Measurements from ENCODE around the gene NACAD. TPM values are rescaled to one million over a fixed set of nuclear protein-coding genes. Genes with fewer than 3 reads are reported as not detected.

NACAD gene
- total RNA-seq, 2 donors from 2014 or later: 0.78 to 1.6 TPM

GRCh38 chr7:45053941-45054340 is 34.8 kb downstream of the NACAD start:
- TF ChIP-seq CTCF (IDR thresholded peaks at IDR 0.05) (no peak), POLR2A (IDR thresholded peaks at IDR 0.05) (no peak)
- ATAC-seq: no peak
- WGBS, 2 donors: 94 to 100% methylated on average over 5 of the region's 5 CpGs

GRCh38 chr7:45053401-45053800 is 35.4 kb downstream of the NACAD start:
- H3K27ac ChIP-seq: no peak overlapping the region
- intact Hi-C loops (cut with DNase I): no loop called here
- no peak overlapping the region for H3K4me3 ChIP-seq
- WGBS, 2 donors: 74 to 75% methylated on average over 6 of the region's 6 CpGs
- H3K27me3 ChIP-seq: no peaks in the 10 kb centered on the region
- no peak for TF ChIP-seq CTCF (IDR thresholded peaks at IDR 0.05)
- TF ChIP-seq POLR2A (IDR thresholded peaks at IDR 0.05): no peak
- DNase-seq (no peak), ATAC-seq (no peak)
- no peaks in the 10 kb centered on the region for H3K9me3 ChIP-seq
- no peaks in the 10 kb centered on the region for H3K4me1 ChIP-seq
- H3K36me3 ChIP-seq (replicated peaks in 1 of 2; ENCODE audit: insufficient read depth in 1 of 2, low read depth in 2 of 2): no peaks in the 10 kb centered on the region

More at GRCh38 chr7:45053941-45054340, 34.8 kb downstream of the NACAD start:
- Histone ChIP-seq H3K9me3 (no peaks in the 10 kb centered on the region), H3K27ac (no peak overlapping the region), H3K4me3 (no peak overlapping the region), H3K4me1 (no peaks in the 10 kb centered on the region), H3K27me3 (no peaks in the 10 kb centered on the region), H3K36me3 (replicated peaks in 1 of 2; ENCODE audit: insufficient read depth in 1 of 2, low read depth in 2 of 2) (no peaks in the 10 kb centered on the region)
- DNase-seq: no peak
- intact Hi-C loops (cut with DNase I): no loop called here

- no peaks in the 10 kb centered on the region for H3K9me3 ChIP-seq
- H3K36me3 ChIP-seq (replicated peaks in 1 of 2; ENCODE audit: insufficient read depth in 1 of 2, low read depth in 2 of 2): no peaks in the 10 kb centered on the region
- no peaks in the 10 kb centered on the region for H3K4me1 ChIP-seq
- no peak for TF ChIP-seq CTCF (IDR thresholded peaks at IDR 0.05)
- TF ChIP-seq POLR2A (IDR thresholded peaks at IDR 0.05): no peak
- no peak overlapping the region for H3K27ac ChIP-seq
- no peaks in the 10 kb centered on the region for H3K27me3 ChIP-seq
- DNase-seq: no peak
- ATAC-seq: no peak
- no peak overlapping the region for H3K4me3 ChIP-seq
- 79 to 88% methylated on average over 3 of the region's 3 CpGs for WGBS, 2 donors
- intact Hi-C loops (cut with DNase I): no loop called here
These were observed 36.8 kb downstream of the NACAD start for GRCh38 chr7:45052011-45052410.

- H3K27ac ChIP-seq: no peak overlapping the region
- 83 to 94% methylated on average over 2 of the region's 2 CpGs for WGBS, 2 donors
- DNase-seq (no peak), ATAC-seq (no peak)
- no peaks in the 10 kb centered on the region for H3K9me3 ChIP-seq
- H3K27me3 ChIP-seq: no peaks in the 10 kb centered on the region
- H3K36me3 ChIP-seq (replicated peaks in 1 of 2; ENCODE audit: insufficient read depth in 1 of 2, low read depth in 2 of 2): no peaks in the 10 kb centered on the region
- no peak overlapping the region for H3K4me3 ChIP-seq
- no peak for TF ChIP-seq POLR2A (IDR thresholded peaks at IDR 0.05)
- TF ChIP-seq CTCF (IDR thresholded peaks at IDR 0.05): no peak
- no peaks in the 10 kb centered on the region for H3K4me1 ChIP-seq
- intact Hi-C loops (cut with DNase I): no loop called here
These were observed 38.6 kb downstream of the NACAD start for GRCh38 chr7:45050198-45050597.

- intact Hi-C loops (cut with DNase I): no loop called here
- no peaks in the 10 kb centered on the region for H3K36me3 ChIP-seq (replicated peaks in 1 of 2; ENCODE audit: insufficient read depth in 1 of 2, low read depth in 2 of 2)
- no peaks in the 10 kb centered on the region for H3K9me3 ChIP-seq
- no peak overlapping the region for H3K4me3 ChIP-seq
- ATAC-seq: no peak
- H3K27me3 ChIP-seq: no peaks in the 10 kb centered on the region
- 91 to 94% methylated on average over 1 of the region's 1 CpG for WGBS, 2 donors
- H3K27ac ChIP-seq: no peak overlapping the region
- no peak for TF ChIP-seq POLR2A (IDR thresholded peaks at IDR 0.05)
- TF ChIP-seq CTCF (IDR thresholded peaks at IDR 0.05): no peak
- H3K4me1 ChIP-seq: no peaks in the 10 kb centered on the region
- no peak for DNase-seq
These were observed 40.0 kb downstream of the NACAD start for GRCh38 chr7:45048748-45049147.
